GM20000 (cell line): ENCODE measurements around the gene KCNJ13.
"Not testable (repeated sequence)": the region's sequence is repeated elsewhere in the genome, so short reads cannot be mapped to it uniquely, and the experiment has no call there.

Experiments
- DNase-seq: peaks from one replicate; pipeline ENCODE4 v3.0.0; 2012; ENCODE audit warnings: low spot score
- TF ChIP-seq, protein P1 (sequence below): IDR thresholded peaks from 2 replicates; pipeline ENCODE4 v1.5.1; 2012; ENCODE audit warnings: mild to moderate bottlenecking, control low read depth; ENCODE audit errors: extremely low read depth, missing control alignments

The KCNJ13 gene

DNA sequence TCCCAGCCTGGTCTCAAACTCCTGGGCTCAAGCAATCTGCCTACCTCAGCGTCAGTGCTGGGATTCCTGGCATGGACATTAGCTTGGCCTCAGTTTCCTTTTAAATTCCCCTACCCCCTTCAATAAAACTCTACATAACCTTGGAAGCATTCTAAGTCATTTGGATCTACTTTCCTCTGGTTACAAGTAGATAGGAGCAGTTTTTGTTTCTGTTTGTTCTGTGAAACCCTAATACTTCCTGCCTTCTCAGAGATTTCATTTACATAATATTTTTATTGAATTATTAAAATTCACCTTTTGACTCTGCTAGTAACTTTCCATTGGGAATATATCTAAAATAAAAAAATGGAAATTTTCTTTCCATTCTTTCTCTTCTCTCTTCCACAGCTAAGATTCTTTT lies 53.3 kb downstream of the KCNJ13 start:
- TF ChIP-seq, protein P1, sequence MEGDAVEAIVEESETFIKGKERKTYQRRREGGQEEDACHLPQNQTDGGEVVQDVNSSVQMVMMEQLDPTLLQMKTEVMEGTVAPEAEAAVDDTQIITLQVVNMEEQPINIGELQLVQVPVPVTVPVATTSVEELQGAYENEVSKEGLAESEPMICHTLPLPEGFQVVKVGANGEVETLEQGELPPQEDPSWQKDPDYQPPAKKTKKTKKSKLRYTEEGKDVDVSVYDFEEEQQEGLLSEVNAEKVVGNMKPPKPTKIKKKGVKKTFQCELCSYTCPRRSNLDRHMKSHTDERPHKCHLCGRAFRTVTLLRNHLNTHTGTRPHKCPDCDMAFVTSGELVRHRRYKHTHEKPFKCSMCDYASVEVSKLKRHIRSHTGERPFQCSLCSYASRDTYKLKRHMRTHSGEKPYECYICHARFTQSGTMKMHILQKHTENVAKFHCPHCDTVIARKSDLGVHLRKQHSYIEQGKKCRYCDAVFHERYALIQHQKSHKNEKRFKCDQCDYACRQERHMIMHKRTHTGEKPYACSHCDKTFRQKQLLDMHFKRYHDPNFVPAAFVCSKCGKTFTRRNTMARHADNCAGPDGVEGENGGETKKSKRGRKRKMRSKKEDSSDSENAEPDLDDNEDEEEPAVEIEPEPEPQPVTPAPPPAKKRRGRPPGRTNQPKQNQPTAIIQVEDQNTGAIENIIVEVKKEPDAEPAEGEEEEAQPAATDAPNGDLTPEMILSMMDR, result no peak
- DNase-seq, result no peak

DNA sequence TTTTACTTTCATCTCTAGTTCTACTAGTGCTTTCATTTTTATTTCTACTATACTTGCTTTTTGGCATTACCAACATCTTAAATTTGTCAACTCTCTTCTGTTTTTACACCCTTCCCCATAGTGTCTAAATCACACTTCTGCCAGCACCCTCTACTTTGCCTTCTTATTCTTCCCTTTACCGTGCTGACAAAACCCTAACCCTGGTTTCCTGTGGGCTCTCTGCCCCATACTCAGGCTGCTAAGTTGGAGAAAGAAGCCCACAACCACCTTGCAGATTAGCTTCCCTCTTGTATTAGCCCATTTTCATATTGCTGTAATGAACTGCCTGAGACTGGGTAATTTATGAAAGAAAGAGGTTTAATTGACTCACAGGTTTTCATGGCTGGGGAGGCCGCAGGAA lies 54.5 kb downstream of the KCNJ13 start:
- TF ChIP-seq, protein P1, result no peak
- no peak for DNase-seq

DNA sequence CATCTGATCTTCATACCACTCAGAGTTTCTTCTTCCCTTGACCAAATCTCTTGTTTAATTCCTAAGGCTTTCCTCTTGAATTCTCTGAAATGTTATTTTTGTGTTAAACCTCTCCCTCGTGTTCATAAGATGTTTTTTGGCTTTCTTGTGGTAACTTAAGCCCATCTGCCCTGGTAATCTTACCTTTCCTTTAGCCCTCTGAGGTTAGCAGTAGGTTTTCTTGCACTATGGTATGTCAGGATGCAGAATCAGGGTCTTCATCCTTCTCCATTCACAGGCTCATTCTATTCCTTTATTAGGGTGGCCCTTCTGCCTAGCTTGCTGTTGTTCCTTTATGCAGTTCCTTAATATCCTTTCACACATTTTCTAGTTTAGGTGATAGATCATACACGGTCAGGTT lies 55.1 kb downstream of the KCNJ13 start:
- DNase-seq, result no peak
- TF ChIP-seq, protein P1, result no peak

DNA sequence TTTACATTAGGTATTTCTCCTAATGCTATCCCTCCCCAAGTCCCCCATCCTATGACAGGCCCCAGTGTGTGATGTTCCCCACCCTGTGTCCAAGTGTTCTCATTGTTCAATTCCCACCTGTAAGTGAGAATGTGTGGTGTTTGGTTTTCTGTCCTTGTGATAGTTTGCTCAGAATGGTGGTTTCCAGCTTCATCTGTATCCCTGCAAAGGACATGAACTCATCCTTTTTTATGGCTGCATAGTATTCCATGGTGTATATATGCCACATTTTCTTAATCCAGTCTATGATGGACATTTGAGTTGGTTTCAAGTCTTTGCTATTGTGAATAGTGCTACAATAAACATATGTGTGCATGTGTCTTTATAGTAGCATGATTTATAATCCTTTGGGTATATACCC lies 56.3 kb downstream of the KCNJ13 start:
- not testable (repeated sequence) for DNase-seq
